HCEC 1CT (cell line): ENCODE data around the gene ITPKA.

ENCODE experiments used
- DNase-seq: peaks from one replicate; pipeline ENCODE4 v3.0.0-alpha.2; 2017

ITPKA gene

DNA sequence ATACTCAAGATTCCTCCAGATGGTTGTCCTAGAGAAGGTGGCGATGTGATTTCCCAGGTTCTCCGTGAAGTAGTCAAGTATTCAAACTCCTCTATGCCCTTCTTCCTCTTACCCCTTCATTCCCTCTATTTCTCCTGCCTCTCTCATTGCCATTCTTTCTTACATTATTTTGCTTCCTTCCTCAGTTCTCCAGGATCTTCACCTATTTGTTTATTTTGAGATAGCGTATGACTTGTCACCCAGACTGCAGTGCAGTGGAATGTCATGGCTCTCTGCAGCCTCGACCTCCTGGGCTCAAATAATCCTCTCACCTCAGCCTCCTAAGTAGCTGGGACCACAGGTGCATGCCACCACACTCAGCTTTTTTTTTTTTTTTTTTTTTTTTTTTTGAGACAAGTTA is 1.8 kb upstream of the ITPKA start:
- no peak for DNase-seq

DNA sequence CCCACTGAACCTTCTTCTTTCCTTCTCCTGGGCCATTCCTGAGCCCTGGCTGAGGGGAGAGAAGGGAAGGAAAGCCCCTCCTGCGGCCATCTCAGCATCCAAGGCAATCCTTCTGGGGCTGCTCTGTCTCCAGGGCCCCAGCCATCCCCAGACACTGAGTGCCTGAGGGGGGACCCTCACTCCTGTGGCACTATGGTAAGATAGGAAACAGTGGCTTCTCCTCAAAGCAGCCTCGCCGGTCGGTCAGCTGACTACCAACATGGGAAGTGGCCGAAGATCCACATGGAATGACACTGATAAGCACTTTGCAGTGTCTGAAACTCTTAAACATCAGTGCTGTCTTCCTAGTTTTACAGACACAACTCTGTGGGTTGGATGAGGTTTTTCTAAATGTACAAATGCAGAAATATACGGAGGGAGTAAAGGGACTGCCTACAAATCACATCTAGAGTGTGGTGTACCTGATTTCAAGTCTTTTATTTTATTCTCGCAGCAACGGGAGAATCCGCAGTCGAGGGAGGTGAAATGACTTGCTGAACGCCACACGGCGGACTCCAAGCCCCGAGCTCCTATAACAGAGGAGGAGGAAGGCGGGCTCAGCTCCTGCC is 973 bp upstream of the ITPKA start:
- peak; percentile 1 for DNase-seq

DNA sequence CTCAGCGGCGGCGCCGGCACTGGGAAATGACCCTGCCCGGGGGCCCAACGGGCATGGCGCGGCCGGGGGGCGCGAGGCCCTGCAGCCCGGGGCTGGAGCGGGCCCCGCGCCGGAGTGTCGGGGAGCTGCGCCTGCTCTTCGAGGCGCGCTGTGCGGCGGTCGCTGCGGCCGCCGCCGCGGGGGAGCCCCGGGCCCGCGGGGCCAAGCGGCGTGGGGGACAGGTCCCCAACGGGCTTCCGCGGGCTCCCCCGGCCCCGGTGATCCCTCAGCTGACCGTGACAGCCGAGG is 172 bp downstream of the ITPKA start:
- no peak for DNase-seq

DNA sequence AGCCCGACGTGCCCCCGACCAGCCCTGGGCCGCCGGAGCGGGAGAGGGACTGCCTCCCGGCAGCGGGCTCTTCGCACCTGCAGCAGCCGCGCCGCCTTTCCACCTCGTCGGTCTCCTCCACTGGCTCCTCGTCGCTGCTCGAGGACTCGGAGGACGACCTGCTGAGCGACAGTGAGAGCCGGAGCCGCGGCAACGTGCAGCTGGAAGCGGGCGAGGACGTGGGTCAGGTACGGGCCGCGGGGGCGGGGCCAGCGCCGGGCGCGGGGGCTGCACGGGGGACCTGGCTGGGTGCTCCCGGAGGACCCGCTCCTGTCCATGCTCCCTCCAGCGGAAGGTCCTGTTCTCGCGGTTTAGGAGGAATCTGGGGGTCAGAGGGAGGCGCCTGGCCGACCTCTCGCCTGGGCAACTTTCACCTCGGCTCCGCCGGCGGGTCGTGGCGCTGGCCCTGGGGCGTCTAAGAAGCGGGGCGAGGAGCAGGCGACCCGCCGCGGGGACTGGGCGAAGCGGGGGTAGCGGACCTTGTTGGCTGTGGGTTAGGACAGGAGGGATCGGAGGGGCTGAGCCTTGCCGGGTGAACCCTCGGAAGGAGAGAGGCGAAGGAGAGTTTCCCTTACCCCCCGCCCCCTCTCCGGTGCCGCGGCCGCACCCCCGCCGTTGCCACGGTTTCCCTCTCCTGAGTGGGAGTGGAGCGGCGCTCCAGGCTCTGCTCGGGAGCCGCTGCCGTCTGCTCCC is 682 bp downstream of the ITPKA start:
- no peak for DNase-seq

GRCh38 chr15:41494922-41495735 is 1.5 kb downstream of the ITPKA start:
- DNase-seq, result no peak

- DNase-seq, result no peak
Observed at GRCh38 chr15:41495736-41496599, 2.3 kb downstream of the ITPKA start.

- DNase-seq, result no peak
Observed at GRCh38 chr15:41498657-41499056, 5.0 kb downstream of the ITPKA start.

- DNase-seq, result no peak
Observed at GRCh38 chr15:41499109-41499851, 5.6 kb downstream of the ITPKA start.

DNA sequence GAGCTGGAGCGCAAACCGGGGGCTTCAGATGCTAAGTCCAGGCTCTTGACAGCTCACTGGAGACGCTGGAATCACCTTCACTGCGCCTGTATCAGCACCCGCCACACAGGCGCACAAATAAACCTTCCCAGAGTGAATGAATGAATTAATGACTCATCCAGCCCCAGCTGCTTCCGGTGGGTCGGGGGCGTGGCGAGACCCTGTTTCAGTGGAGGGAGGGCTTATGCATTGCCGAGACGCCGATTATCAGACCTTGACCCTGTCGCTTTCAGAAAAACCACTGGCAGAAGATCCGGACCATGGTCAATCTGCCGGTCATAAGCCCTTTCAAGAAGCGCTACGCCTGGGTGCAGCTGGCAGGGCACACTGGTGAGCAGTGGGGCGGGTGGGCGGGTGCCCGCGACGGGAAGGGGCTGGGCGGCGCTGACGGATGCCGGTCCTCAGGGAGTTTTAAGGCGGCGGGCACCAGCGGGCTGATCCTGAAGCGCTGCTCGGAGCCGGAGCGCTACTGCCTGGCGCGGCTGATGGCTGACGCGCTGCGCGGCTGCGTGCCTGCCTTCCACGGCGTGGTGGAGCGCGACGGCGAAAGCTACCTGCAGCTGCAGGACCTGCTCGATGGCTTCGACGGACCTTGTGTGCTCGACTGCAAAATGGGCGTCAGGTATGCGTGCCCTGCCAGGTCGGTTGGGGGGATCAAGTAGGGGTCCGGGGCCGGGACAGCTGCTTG is 7.7 kb downstream of the ITPKA start:
- no peak for DNase-seq

GRCh38 chr15:41501931-41502794 is 8.5 kb downstream of the ITPKA start:
- no peak for DNase-seq

GRCh38 chr15:41502795-41503668 is 9.4 kb downstream of the ITPKA start:
- no peak for DNase-seq

GRCh38 chr15:41503669-41504010 is 10.0 kb downstream of the ITPKA start:
- DNase-seq, result no peak

- no peak for DNase-seq
Observed at GRCh38 chr15:41504751-41505492, 11.2 kb downstream of the ITPKA start.

GRCh38 chr15:41505776-41506175 is 12.1 kb downstream of the ITPKA start:
- no peak for DNase-seq

GRCh38 chr15:41506796-41507341 is 13.2 kb downstream of the ITPKA start:
- DNase-seq, result no peak

DNA sequence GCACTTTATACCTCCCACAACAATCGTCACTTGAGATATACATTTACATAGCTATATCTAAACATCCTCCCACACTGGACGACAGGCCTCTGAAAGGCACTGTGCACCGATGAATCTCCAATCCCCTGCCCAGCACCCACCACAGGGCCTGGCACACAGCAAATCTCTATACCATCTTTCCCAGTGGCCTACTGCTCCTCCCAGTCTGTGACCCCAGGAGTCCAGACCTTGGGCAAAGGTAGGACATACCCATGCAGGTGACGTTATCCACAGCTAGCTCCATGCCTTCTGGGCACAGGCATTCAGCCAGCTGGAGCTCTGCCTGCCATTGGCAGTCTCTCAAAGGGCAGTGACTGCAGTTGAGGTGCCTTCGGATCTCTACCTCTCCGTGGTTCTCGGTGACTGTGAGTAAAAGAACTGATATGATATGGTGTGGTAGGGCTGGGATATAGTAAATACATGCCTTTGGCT is 14.2 kb downstream of the ITPKA start:
- DNase-seq, result no peak

DNA sequence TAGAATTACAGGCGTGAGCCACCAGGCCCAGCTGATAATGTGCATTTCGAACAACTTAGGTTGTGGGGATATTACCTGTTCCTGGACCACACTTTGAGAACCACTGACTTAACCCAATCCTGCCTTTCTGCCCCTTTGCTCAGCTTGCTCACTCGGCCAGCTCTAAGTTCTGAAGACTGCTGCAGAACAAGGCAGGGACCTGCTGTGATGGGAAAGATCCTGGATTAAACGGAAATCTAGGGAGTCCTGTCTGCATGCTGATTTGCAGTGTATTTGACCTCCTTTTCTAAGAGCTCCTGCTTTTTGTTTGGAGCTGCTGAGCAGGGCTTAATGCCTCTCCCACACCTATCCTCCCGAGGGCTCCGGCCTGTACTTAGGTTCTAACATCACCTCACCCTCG is 17.1 kb downstream of the ITPKA start:
- DNase-seq, result no peak

- no peak for DNase-seq
Observed at GRCh38 chr15:41511331-41511898, 17.7 kb downstream of the ITPKA start.
